ENCODE data around the gene ABLIM3.

ABLIM3 gene

DNA sequence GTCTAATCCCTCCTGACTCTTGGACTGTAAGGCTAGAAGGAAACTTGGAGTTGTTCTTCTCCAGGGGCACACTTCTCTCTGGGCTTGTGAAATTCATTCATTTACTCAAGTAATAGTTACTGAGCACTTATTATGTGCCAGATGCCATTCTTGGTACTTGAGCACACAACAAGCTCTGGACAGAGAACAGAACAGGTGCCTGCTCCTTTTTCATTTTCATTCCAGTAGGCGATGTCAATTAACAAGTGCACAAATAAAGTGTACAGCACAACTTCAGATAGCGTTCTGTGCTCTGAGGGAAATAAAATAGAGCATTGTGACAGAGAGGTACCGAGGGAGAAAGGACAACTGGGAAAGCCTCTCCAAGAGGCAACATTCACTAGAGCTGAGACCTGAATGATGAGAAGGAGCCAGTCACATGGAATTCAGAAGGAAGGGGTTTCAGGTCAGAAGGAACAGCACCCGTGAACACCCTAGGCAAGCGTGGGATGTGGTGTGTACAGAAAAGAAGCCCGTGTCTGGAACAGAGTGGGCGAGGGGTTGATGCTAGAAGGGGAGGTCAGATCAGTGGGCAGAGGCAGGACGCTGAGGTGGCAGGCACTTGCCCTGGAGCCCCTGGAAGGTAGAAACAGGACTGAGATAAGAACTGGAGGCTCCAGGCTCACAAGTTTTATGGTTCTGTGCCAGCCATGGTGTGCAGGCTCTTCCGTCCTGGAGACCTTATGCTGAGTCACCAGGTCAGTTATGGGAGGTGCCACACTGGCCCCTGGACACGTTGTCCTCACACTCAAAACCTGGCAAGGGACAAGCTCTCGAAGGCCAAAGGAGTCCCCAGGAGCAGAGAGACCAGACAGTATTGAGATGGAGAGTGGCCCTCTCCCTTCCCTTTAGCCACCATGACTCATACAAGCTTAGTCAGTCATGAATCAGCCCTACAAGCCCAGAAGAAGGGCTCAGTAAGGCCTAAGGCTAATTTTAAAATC lies 7.2 kb upstream of the ABLIM3 start:
- no peak for DNase-seq (ENCODE audit: low read depth in 2 of 2)

DNA sequence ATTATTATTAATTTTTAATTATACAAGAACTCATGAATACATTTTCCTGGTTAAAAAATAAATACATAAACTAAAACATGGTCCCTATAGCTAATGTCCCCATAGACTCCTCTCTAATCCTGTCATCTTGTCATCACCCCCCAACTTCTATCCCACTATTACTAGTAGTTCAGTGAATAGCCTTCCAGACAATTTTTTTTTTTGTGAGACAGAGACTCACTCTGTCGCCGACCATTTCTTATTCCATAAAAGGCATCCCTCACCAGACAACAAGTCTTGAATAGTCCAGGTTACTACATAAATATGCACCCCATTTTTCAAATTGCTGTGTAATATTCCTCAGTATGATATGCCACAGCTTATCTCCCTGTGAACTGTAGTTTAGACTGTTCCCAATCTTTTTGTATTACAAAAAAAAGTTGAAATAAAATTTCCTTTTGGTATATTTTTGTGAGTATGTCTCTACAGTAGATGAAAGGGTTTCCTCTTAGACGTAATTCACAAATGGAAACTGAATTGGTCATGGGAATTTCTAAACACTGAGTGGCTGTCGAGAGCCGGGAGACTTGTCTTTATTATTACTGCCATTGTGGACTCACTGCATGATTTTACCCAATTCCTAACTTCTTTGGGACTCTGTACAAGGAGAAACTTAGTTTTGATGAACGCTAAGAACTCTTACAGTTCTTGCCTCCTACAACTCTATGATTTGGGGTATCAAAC lies 6.4 kb upstream of the ABLIM3 start:
- no peak for DNase-seq (ENCODE audit: low read depth in 2 of 2)

GRCh38 chr5:149135536-149136201 lies 5.6 kb upstream of the ABLIM3 start:
- DNase-seq (ENCODE audit: low read depth in 2 of 2): peak in 1 of 2 experiments; percentile 43

GRCh38 chr5:149138182-149138923 lies 2.9 kb upstream of the ABLIM3 start:
- no peak for DNase-seq (ENCODE audit: low read depth in 2 of 2)

- DNase-seq (ENCODE audit: low read depth in 2 of 2): no peak
These were observed 893 bp upstream of the ABLIM3 start for GRCh38 chr5:149140197-149141002.

GRCh38 chr5:149141957-149142851 lies 911 bp downstream of the ABLIM3 start:
- DNase-seq (ENCODE audit: low read depth in 2 of 2): no peak

GRCh38 chr5:149143470-149143869 lies 2.2 kb downstream of the ABLIM3 start:
- peak; percentile 69 to 75 for DNase-seq (ENCODE audit: low read depth in 2 of 2)

GRCh38 chr5:149144637-149145036 lies 3.3 kb downstream of the ABLIM3 start:
- DNase-seq (ENCODE audit: low read depth in 2 of 2): no peak

DNA sequence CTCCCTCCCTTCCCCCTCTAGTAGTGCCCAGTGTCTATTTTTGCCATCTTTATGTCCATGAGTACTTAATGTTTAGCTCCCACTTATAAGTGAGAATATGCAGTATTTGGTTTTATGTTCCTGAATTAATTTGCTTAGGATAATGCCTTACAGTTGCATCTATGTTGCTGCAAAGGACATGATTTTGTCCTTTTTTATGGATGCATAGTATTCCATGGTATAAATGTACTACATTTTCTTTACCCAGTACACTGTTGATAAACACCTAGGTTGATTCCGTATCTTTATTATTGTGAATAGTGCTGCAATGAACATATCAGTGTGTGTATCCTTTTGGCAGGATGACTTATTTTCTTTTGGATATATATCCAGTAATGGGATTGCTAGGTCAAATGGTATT lies 3.8 kb downstream of the ABLIM3 start:
- DNase-seq (ENCODE audit: low read depth in 2 of 2): no peak

DNA sequence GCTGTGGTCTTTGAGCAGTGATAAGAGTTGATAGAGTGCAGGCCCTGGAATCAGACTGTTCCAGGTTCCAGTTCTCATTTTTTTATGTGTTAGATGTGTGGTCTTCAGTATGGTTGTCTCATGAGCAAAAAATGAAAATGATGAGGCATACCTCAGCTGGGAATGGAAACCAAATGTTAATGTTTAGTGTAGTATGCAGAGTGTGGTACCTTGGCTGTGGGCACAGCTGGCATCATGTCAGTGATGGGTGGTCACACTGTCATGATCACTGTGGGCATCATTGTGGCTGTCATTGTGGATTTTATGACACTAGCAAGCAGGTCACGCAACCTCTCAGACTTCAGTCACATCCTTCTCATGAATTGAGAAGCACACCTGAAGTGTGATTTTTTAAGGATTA lies 6.4 kb downstream of the ABLIM3 start:
- no peak for DNase-seq (ENCODE audit: low read depth in 2 of 2)

GRCh38 chr5:149149942-149150341 lies 8.6 kb downstream of the ABLIM3 start:
- DNase-seq (ENCODE audit: low read depth in 2 of 2): no peak

DNA sequence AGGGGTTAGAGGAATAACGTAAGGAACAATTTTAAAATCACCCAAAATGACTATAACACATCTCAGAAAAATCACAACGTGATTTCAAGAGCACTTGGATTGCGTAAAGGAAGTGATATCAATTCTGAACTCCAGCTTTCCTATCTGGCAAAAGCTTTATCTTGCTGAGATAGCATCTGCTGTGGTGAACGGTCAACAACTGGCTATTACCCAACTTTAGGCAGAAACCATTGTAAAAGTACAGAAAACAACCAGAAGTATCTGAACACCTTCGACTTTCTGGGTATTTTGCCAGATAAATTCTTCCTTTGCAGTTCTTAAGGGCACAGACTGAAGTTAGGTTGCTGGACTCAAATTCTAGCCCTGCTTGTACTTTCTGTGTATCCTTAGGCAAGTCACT lies 9.2 kb downstream of the ABLIM3 start:
- no peak for DNase-seq (ENCODE audit: low read depth in 2 of 2)

GRCh38 chr5:149151717-149152116 lies 10.4 kb downstream of the ABLIM3 start:
- DNase-seq (ENCODE audit: low read depth in 2 of 2): no peak

- DNase-seq (ENCODE audit: low read depth in 2 of 2): no peak
These were observed 11.0 kb downstream of the ABLIM3 start for GRCh38 chr5:149152317-149152746.

- DNase-seq (ENCODE audit: low read depth in 2 of 2): no peak
These were observed 12.0 kb downstream of the ABLIM3 start for GRCh38 chr5:149153193-149153750.

DNA sequence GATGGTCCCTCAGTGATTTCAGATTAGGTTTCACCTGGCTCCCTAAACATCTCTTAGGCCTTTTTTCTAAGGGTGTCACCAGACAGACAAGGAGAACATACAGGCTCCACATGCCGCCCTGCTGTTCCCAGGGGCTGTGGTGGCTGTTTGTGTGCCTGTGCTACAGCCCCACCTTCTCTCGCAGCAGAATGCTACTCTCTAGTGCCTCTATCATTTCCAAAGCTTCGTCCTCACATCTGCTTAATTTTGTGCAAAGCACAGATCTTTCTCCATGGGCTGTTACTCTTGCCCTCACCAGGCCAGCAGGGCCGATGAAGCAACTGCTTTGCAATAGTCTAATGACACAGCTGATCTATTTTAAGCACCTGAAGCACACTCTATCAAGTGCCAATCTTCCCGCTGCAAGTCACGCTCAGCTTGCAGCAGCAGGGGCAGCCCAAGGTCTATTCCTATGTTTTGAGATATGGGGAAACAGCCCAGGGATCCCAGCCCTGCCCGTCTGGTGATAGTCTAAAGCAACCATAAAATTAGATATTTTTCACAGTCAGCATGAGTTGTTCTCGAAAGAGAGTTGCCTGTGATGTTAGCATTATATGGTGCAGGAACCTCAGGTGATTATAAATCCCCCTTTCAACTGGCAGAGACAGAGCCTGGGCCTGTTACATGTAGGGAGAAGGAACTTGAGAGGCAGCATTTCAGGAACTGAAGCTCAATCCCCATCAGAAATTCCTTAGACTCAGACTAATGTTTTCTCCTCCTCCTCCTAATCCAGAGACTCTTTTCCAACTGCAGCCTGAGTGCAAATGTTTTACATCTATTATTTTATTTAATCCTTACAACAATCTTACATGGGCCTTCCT lies 12.7 kb downstream of the ABLIM3 start:
- DNase-seq (ENCODE audit: low read depth in 2 of 2): no peak

- DNase-seq (ENCODE audit: low read depth in 2 of 2): no peak
These were observed 13.4 kb downstream of the ABLIM3 start for GRCh38 chr5:149154650-149155049.

DNA sequence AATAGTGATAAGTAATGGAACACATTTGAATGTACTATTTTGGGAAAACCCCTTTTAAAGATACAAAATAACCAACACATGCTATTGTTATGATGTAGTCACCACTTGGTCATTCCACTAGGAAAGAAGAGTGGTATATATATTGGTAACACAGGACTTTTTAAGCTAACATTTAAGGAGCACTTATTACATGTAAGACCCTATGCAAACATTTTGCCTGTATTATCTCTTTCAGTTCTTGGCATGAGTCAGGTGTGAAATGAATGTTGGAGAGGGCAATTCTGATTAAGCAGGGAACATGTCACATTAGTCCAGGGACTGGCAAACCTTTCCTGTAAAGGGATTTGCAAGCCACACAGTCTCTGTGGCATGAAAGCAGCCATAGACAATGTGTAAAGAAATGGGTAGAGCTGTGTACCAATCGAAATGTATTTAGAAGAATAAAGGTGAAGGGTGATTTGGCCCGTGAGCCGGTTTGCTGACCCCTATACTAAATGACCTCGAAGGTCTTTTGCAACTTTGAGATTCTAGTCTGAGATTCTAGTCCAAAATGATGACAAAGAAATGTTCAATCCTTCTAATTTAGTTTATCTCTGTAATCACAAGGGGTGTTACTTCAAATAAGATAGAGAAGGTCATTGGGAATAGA lies 15.3 kb downstream of the ABLIM3 start:
- DNase-seq (ENCODE audit: low read depth in 2 of 2): no peak
